SIG-M5 (cell line): Measurements from ENCODE around the gene FAF1.
"Not testable (repeated sequence)": the region's sequence is repeated elsewhere in the genome, so short reads cannot be mapped to it uniquely, and the experiment has no call there.

Experiments
- DNase-seq: peaks from one replicate; lab custom pipeline; 2025; lab: John Stamatoyannopoulos, UW

FAF1 gene

GRCh38 chr1:50774759-50775351 lies 185.2 kb downstream of the FAF1 start:
- DNase-seq: no peak

DNA sequence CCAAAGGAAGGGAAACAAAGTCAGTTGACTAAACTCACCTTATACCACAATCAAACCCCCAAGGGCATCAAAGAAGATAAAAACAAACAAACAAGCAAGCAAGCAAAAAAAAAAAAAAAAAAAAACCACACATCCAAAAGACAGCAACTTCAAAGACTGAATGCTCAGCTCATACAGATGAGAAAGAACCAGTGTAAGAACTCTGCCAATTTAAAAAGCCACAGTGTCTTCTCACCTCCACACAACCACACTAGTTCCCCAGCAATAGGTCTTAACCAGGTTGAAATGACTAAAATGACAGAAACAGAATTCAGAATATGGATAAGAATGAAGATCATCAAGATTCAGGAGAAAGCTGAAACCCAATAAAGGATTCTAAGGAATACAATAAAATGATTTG lies 193.4 kb downstream of the FAF1 start:
- no peak for DNase-seq

- not testable (repeated sequence) for DNase-seq
These were observed 203.5 kb downstream of the FAF1 start for GRCh38 chr1:50756543-50756942.

GRCh38 chr1:50754764-50755163 lies 205.3 kb downstream of the FAF1 start:
- not testable (repeated sequence) for DNase-seq

DNA sequence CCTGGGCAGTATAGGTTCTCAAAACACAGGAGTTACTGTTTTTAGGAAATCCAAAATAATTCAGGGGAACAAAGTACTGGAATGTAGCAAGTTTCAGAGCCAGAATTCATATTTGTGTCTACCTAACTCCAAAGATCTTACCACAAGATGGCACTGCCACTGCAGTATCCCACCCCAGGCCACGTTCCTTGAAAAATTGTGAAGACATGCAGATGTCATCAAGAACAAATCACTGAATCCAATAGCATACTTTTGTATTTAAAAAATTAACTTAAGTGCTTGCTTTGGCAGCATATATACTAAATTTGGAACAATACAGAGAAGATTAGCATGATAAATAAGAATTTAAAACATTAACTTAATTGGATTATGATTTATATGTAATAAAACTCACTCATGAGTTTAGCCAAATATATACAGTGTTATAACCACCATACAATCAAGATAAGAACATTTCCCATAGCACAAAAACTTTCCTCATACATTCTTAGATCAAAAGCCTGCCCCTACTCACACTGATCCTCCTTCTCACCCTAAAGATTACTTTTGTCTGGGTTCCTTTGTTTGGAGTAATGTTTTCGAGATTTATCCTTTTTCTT lies 209.9 kb downstream of the FAF1 start:
- no peak for DNase-seq

DNA sequence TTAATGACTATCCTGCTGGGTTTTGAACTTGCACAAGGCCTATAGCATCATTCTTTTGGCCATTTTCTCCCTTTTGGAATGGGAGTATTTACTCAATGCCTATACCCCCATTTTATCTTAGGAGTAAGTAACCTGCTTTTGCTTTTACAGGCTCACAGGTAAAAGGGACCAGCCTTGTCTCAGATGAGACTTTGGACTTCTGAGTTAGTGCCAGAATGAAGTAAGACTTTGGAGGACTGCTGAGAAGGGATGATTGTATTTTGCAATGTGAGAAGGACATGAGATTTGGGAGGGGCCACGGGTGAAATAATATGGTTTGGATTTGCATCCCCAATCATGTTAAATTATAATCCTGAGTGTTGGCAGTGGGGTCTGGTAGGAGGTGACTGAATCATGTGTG lies 212.7 kb downstream of the FAF1 start:
- no peak for DNase-seq

- DNase-seq: no peak
These were observed 217.5 kb downstream of the FAF1 start for GRCh38 chr1:50742523-50742922.

- no peak for DNase-seq
These were observed 220.9 kb downstream of the FAF1 start for GRCh38 chr1:50739125-50739524.

DNA sequence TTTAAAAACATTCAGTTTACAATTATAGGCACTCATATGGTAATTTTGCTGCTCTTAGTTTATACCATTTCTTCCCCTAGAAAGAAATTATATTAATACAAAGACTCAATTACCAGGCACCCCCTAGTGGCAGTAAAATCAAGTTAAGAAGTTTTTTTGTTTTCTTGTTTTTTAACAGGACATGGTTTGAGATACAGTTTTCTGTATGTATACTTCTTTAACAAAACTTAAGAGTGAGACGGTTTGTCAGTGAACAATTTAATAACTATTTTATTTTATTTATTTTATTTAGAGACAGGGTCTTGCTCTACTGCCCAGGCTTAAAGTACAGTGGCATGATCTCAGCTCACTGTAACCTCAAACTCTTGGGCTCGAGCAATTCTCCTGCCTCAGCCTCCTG lies 224.6 kb downstream of the FAF1 start:
- DNase-seq: no peak

- DNase-seq: not testable (repeated sequence)
These were observed 232.5 kb downstream of the FAF1 start for GRCh38 chr1:50727578-50727977.

- no peak for DNase-seq
These were observed 235.3 kb downstream of the FAF1 start for GRCh38 chr1:50724626-50725286.

- no peak for DNase-seq
These were observed 239.5 kb downstream of the FAF1 start for GRCh38 chr1:50720457-50721053.

DNA sequence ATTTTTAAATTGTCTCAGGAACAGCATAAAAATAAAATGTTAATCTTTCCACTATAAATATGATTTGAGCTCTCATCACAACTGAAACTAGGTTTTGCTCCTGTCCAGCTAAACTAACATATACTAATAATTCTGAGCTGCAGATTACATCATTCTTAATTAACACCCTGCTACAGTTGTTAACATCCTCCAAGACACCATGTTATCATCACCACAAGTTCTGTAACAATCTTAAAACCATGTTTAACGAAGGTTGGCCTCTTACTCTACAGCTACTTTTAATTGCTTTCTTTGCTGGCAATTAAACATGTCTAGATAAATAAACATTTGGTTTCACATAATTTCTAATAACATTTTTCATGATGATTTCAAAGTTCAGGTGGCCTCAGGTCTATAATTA lies 240.9 kb downstream of the FAF1 start:
- DNase-seq: no peak

GRCh38 chr1:50717327-50717726 lies 242.7 kb downstream of the FAF1 start:
- DNase-seq: no peak

DNA sequence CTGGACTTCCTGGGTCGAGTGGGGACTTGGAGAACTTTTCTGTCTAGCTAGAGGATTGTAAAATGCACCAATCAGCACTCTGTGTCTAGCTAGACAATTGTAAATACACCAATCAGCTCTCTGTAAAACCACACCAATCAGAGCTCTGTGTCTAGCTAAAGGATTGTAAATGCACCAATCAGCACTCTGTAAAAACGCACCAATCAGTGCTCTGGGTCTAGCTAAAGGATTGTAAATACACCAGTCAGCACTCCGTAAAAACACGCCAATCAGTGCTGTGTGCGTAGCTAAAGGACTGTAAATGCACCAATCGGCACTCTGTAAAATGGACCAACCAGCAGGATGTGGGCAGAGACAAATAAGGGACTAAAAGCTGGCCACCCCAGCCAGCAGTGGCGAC lies 243.6 kb downstream of the FAF1 start:
- DNase-seq: not testable (repeated sequence)

- no peak for DNase-seq
These were observed 250.0 kb downstream of the FAF1 start for GRCh38 chr1:50710099-50710498.

- no peak for DNase-seq
These were observed 252.2 kb downstream of the FAF1 start for GRCh38 chr1:50707824-50708223.

GRCh38 chr1:50705699-50706098 lies 254.4 kb downstream of the FAF1 start:
- DNase-seq: no peak

GRCh38 chr1:50705041-50705440 lies 255.0 kb downstream of the FAF1 start:
- no peak for DNase-seq

DNA sequence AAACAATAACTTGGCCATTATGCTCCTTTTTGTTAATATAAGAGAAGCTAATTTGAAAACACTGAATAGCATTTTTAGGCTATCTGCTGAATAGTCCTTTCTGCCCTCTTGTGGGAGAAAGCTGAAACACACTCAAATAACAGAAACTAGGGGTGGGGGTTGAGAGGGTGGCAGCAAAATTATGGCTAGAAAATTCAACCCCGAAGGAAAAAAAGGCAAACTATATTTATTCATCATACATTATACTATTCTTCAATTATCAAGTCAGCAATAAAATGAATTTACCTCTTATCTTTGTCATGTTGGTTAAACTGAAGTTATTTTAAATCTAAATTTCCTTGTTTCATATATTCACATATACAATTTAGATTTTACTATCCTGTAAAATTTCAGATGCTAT lies 255.9 kb downstream of the FAF1 start:
- no peak for DNase-seq

DNA sequence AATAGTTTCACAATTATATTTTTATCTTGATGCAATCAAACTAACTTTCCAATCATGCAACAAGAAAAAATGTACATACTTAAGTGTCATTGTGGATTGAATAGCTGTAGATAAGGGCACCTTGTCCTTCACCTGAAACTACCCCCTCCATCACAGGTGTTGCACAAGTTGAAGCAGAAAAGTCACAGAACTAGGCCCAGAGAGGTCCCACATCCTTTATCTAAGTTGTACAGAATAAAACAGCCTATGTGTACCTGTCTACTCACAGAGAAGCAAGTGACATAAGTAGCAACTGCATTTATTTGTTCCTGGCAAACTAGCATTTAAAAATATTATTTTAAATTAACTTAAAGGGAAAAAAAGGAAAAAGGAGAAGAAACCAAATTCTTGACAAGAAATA lies 256.8 kb downstream of the FAF1 start:
- no peak for DNase-seq

- no peak for DNase-seq
These were observed 257.7 kb downstream of the FAF1 start for GRCh38 chr1:50702395-50702794.

DNA sequence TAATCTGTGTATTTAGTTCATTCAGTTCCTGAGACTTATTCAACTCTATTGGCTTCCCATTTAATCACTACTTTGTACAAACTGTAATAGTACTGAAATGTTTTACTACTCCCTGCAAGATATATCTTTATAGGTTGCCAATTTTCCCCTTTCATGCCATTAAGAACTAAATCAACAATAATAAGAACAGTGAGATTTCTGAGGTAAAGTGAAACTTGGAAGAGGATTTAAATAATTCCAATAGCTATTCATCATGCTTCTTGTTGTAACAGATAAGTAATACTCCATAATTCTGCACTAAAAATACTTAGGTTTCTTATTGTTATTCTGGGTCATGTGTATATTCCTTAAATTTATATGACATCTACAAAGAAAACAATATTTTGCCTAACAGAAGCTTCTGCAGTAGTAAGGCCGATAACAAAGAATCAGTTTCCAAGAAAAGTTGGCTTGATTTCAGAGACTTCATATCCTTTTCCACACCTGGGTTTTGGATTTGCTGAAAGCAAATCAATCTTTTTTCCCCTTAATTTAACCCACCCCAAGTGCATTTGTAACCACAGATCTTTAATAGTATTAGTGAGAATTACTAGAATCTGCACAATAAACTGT lies 258.3 kb downstream of the FAF1 start:
- DNase-seq: no peak
